GM12891 (cell line): ENCODE data around the gene TRAF1.

Experiments
- DNase-seq: peaks from one replicate; pipeline ENCODE4 v3.0.0; 2011; ENCODE audit warnings: low spot score; ENCODE audit not compliant: insufficient read length
- FAIRE-seq: peaks from 2 replicates; lab custom pipeline; 2011; peaks lifted over from hg19 to GRCh38; lab: Jason Lieb, UNC
- PAX5 ChIP-seq: IDR thresholded peaks from 2 replicates; pipeline ENCODE4 v1.6.1; 2011; ENCODE audit warnings: low read length, moderate library complexity, mild to moderate bottlenecking; ENCODE audit not compliant: insufficient read depth, severe bottlenecking
- POLR2A ChIP-seq: IDR thresholded peaks from 2 replicates; pipeline ENCODE4 v1.6.1; 2011; ENCODE audit warnings: low read depth, low read length, control low read depth
- POLR2AphosphoS5 ChIP-seq: IDR thresholded peaks from 2 replicates; pipeline ENCODE4 v1.6.1; 2011; ENCODE audit warnings: low read depth, low read length, control low read depth
- POU2F2 ChIP-seq: IDR thresholded peaks from 2 replicates; pipeline ENCODE4 v1.6.1; 2011; ENCODE audit warnings: low read depth, mild to moderate bottlenecking, control low read depth, low read length, moderate library complexity
- SPI1 ChIP-seq: IDR thresholded peaks from 2 replicates; pipeline ENCODE4 v1.6.1; 2011; ENCODE audit warnings: low read depth, low read length, control low read depth
- TAF1 ChIP-seq: IDR thresholded peaks from 2 replicates; pipeline ENCODE4 v1.6.1; 2011; ENCODE audit warnings: low read depth, low read length, control low read depth

The TRAF1 gene

GRCh38 chr9:120895951-120896350 lies 30.6 kb downstream of the TRAF1 start:
- FAIRE-seq = no peak
- TF ChIP-seq PAX5 = no peak
- no peak for TF ChIP-seq SPI1
- TF ChIP-seq POLR2A = 0 out of 2 replicates have a peak, but pooled peaks have one; percentile 46
- TF ChIP-seq POLR2AphosphoS5 = peak; percentile 63
- TF ChIP-seq POU2F2 = no peak
- no peak for DNase-seq

GRCh38 chr9:120894321-120895148 lies 32.1 kb downstream of the TRAF1 start:
- FAIRE-seq (no peak), DNase-seq (no peak)
- TF ChIP-seq POLR2AphosphoS5 (peak; percentile 35; the same call in 1 of the 2 replicates), TAF1 (no peak), PAX5 (no peak)

GRCh38 chr9:120893611-120894307 lies 32.8 kb downstream of the TRAF1 start:
- peak; percentile 67 for TF ChIP-seq POLR2A
- no peak; the same call in none of the 2 replicates for TF ChIP-seq POLR2AphosphoS5
- peak; percentile 50; the same call in 1 of the 2 replicates for TF ChIP-seq TAF1
- TF ChIP-seq PAX5 = no peak
- TF ChIP-seq SPI1 = no peak
- TF ChIP-seq POU2F2 = no peak
- FAIRE-seq (peak; percentile 66), DNase-seq (no peak)

GRCh38 chr9:120892748-120893610 lies 33.6 kb downstream of the TRAF1 start:
- DNase-seq = no peak
- FAIRE-seq = peak; percentile 93
- peak; percentile 35; the same call in 1 of the 2 replicates for TF ChIP-seq POLR2A
- peak; percentile 79 for TF ChIP-seq POLR2AphosphoS5
- no peak for TF ChIP-seq SPI1
- TF ChIP-seq TAF1 = peak; percentile 30; the same call in 1 of the 2 replicates
- peak; percentile 87 for TF ChIP-seq POU2F2
- TF ChIP-seq PAX5 = peak; percentile 36

- FAIRE-seq (no peak), DNase-seq (no peak)
- TF ChIP-seq POU2F2 (no peak), SPI1 (0 out of 2 replicates have a peak, but pooled peaks have one; percentile 1)
Measured at GRCh38 chr9:120891884-120892747, 34.5 kb downstream of the TRAF1 start.

GRCh38 chr9:120891245-120891883 lies 35.2 kb downstream of the TRAF1 start:
- TF ChIP-seq POLR2A (0 out of 2 replicates have a peak, but pooled peaks have one; percentile 9), SPI1 (no peak)
- no peak for FAIRE-seq
- DNase-seq = no peak

GRCh38 chr9:120890320-120891244 lies 36.0 kb downstream of the TRAF1 start:
- DNase-seq (no peak), FAIRE-seq (no peak)
- TF ChIP-seq POLR2AphosphoS5 (0 out of 2 replicates have a peak, but pooled peaks have one; percentile 15), POU2F2 (no peak), POLR2A (peak; percentile 52; the same call in 1 of the 2 replicates), TAF1 (no peak)
